OCI-LY3 (cell line): Measurements from ENCODE around the gene XBP1.
"Not testable (repeated sequence)": the region's sequence is repeated elsewhere in the genome, so short reads cannot be mapped to it uniquely, and the experiment has no call there.

Experiments
- H2AFZ ChIP-seq: fragments of 200-600, 300-600 bp; shearing (Covaris generic); 2 replicates; pipeline ENCODE4 v1.6.0; 2014; ENCODE audit warnings: antibody characterized with exemption, low read depth, low read length
- H3K27ac ChIP-seq: fragments of 200-600, 300-600 bp; sonication (generic); 2 replicates; pipeline ENCODE4 v1.5.1; 2014; ENCODE audit warnings: mild to moderate bottlenecking, low read length, moderate library complexity, mixed read lengths
- H3K27me3 ChIP-seq: fragments of 200-600, 300-600 bp; sonication (generic); 2 replicates; pipeline ENCODE4 v1.6.1; 2014; ENCODE audit warnings: low read depth, low read length, mixed read lengths
- H3K36me3 ChIP-seq: fragments of 200-600, 300-600 bp; sonication (generic); replicated peaks from 2 replicates; pipeline ENCODE3; 2014; ENCODE audit warnings: low read depth, low read length, mixed read lengths
- H3K4me1 ChIP-seq: fragments of 300-600, 200-600 bp; sonication (generic); 2 replicates; pipeline ENCODE4 v1.6.1; 2014; ENCODE audit warnings: low read length, mixed read lengths
- H3K4me2 ChIP-seq: fragments of 200-600, 300-600 bp; sonication (generic); 2 replicates; pipeline ENCODE4 v1.6.1; 2014; ENCODE audit warnings: low read length, mixed read lengths
- H3K4me3 ChIP-seq: fragments of 300-600, 200-600 bp; sonication (generic); 2 replicates; pipeline ENCODE4 v1.5.1; 2014; ENCODE audit warnings: antibody characterized with exemption, mild to moderate bottlenecking, low read length, moderate library complexity
- H3K79me2 ChIP-seq: fragments of 300-600, 200-600 bp; shearing (Covaris generic); 2 replicates; pipeline ENCODE4 v1.6.1; 2014; ENCODE audit warnings: mild to moderate bottlenecking, low read length, mixed read lengths
- H3K9ac ChIP-seq: fragments of 300-600, 200-600 bp; shearing (Covaris generic); 2 replicates; pipeline ENCODE4 v1.6.0; 2014; ENCODE audit warnings: mild to moderate bottlenecking, low read length, moderate library complexity
- H3K9me3 ChIP-seq: fragments of 200-600, 300-600 bp; shearing (Covaris generic); 2 replicates; pipeline ENCODE4 v1.6.1; 2014; ENCODE audit warnings: low read length, mixed read lengths; ENCODE audit not compliant: insufficient read depth
- H4K20me1 ChIP-seq: fragments of 200-600, 300-600 bp; sonication (generic); 2 replicates; pipeline ENCODE4 v1.6.1; 2016; ENCODE audit warnings: low read length, mixed read lengths; ENCODE audit not compliant: insufficient read depth
- CTCF ChIP-seq: fragments of 200-600, 300-600 bp; sonication (generic); IDR thresholded peaks from 2 replicates; pipeline ENCODE4 v1.5.1; 2014; ENCODE audit warnings: antibody characterized with exemption, low read length, low read depth
- EZH2phosphoT487 ChIP-seq: fragments of 200-600 bp; shearing (Covaris generic); IDR thresholded peaks from 2 replicates; pipeline ENCODE4 v1.6.1; 2018; ENCODE audit warnings: antibody characterized with exemption, mixed run types, low read depth

XBP1 gene

GRCh38 chr22:28769394-28770085 lies 30.8 kb downstream of the XBP1 start:
- H4K20me1 ChIP-seq: no peaks in the 10 kb centered on the region
- no peak overlapping the region for H2AFZ ChIP-seq
- H3K9me3 ChIP-seq: no peaks in the 10 kb centered on the region
- H3K79me2 ChIP-seq: peaks cover 20% of the 10 kb centered on the region
- no peak overlapping the region for H3K9ac ChIP-seq
- no peak for TF ChIP-seq CTCF
- no peak for TF ChIP-seq EZH2phosphoT487
- H3K36me3 ChIP-seq: peaks cover 3% of the 10 kb centered on the region
- H3K27ac ChIP-seq: no peak overlapping the region
- H3K4me3 ChIP-seq: no peak overlapping the region
- H3K27me3 ChIP-seq: no peaks in the 10 kb centered on the region
- peaks cover 9% of the 10 kb centered on the region for H3K4me1 ChIP-seq
- H3K4me2 ChIP-seq: no peak overlapping the region

- H2AFZ ChIP-seq: no peak overlapping the region
- H3K4me1 ChIP-seq: peaks cover 6% of the 10 kb centered on the region
- no peak overlapping the region for H3K27ac ChIP-seq
- no peak overlapping the region for H3K4me2 ChIP-seq
- peaks cover 13% of the 10 kb centered on the region for H3K79me2 ChIP-seq
- no peak overlapping the region for H3K4me3 ChIP-seq
- TF ChIP-seq EZH2phosphoT487 (no peak), CTCF (no peak)
- no peaks in the 10 kb centered on the region for H3K9me3 ChIP-seq
- H3K27me3 ChIP-seq: no peaks in the 10 kb centered on the region
- no peak overlapping the region for H3K9ac ChIP-seq
- H4K20me1 ChIP-seq: no peaks in the 10 kb centered on the region
- no peaks in the 10 kb centered on the region for H3K36me3 ChIP-seq
Observed at GRCh38 chr22:28768701-28769393, 31.5 kb downstream of the XBP1 start.

GRCh38 chr22:28766628-28767027 lies 33.7 kb downstream of the XBP1 start:
- no peaks in the 10 kb centered on the region for H4K20me1 ChIP-seq
- no peaks in the 10 kb centered on the region for H3K36me3 ChIP-seq
- no peak overlapping the region for H3K4me3 ChIP-seq
- no peaks in the 10 kb centered on the region for H3K9me3 ChIP-seq
- H3K4me1 ChIP-seq: no peaks in the 10 kb centered on the region
- no peaks in the 10 kb centered on the region for H3K79me2 ChIP-seq
- no peak overlapping the region for H3K9ac ChIP-seq
- H3K27ac ChIP-seq: no peak overlapping the region
- no peak for TF ChIP-seq EZH2phosphoT487
- TF ChIP-seq CTCF: no peak
- H3K27me3 ChIP-seq: no peaks in the 10 kb centered on the region
- H3K4me2 ChIP-seq: no peak overlapping the region
- no peak overlapping the region for H2AFZ ChIP-seq

GRCh38 chr22:28762000-28762399 lies 38.4 kb downstream of the XBP1 start:
- not testable (repeated sequence) for H4K20me1 ChIP-seq, H3K4me2 ChIP-seq, H2AFZ ChIP-seq, H3K9me3 ChIP-seq, H3K4me3 ChIP-seq, H3K27me3 ChIP-seq, H3K36me3 ChIP-seq, H3K79me2 ChIP-seq, H3K27ac ChIP-seq, H3K9ac ChIP-seq
- H3K4me1 ChIP-seq: peaks cover 16% of the 10 kb centered on the region
